ENCODE results near the gene CTRB2.
"Not testable (repeated sequence)": the region's sequence is repeated elsewhere in the genome, so short reads cannot be mapped to it uniquely, and the experiment has no call there.

The CTRB2 gene

GRCh38 chr16:75204905-75205304 lies 2.1 kb downstream of the CTRB2 start:
- DNase-seq = not testable (repeated sequence)

GRCh38 chr16:75204410-75204758 lies 2.6 kb downstream of the CTRB2 start:
- no peak for DNase-seq

GRCh38 chr16:75203667-75204409 lies 3.1 kb downstream of the CTRB2 start:
- DNase-seq = no peak

GRCh38 chr16:75203096-75203495 lies 3.9 kb downstream of the CTRB2 start:
- DNase-seq = no peak

- DNase-seq = no peak
These were observed 4.8 kb downstream of the CTRB2 start for GRCh38 chr16:75202069-75202590.

- no peak for DNase-seq
These were observed 8.8 kb downstream of the CTRB2 start for GRCh38 chr16:75198135-75198600.

- DNase-seq = peak; percentile 33
These were observed 9.3 kb downstream of the CTRB2 start for GRCh38 chr16:75197522-75198134.

GRCh38 chr16:75196836-75197235 lies 10.1 kb downstream of the CTRB2 start:
- DNase-seq = no peak

- DNase-seq = no peak
These were observed 10.9 kb downstream of the CTRB2 start for GRCh38 chr16:75195811-75196790.

GRCh38 chr16:75193730-75194444 lies 13.1 kb downstream of the CTRB2 start:
- DNase-seq = no peak

GRCh38 chr16:75193265-75193650 lies 13.7 kb downstream of the CTRB2 start:
- DNase-seq = no peak

GRCh38 chr16:75192606-75193264 lies 14.2 kb downstream of the CTRB2 start:
- no peak for DNase-seq

- no peak for DNase-seq
These were observed 17.2 kb downstream of the CTRB2 start for GRCh38 chr16:75189638-75190245.

- DNase-seq = no peak
These were observed 18.0 kb downstream of the CTRB2 start for GRCh38 chr16:75188832-75189477.

GRCh38 chr16:75181630-75182029 lies 25.3 kb downstream of the CTRB2 start:
- DNase-seq = no peak

GRCh38 chr16:75179208-75179607 lies 27.8 kb downstream of the CTRB2 start:
- DNase-seq = no peak

GRCh38 chr16:75176926-75177325 lies 30.0 kb downstream of the CTRB2 start:
- DNase-seq = no peak

- DNase-seq = no peak
These were observed 31.9 kb downstream of the CTRB2 start for GRCh38 chr16:75175074-75175473.

- DNase-seq = no peak
These were observed 34.4 kb downstream of the CTRB2 start for GRCh38 chr16:75172578-75172977.

- no peak for DNase-seq
These were observed 37.0 kb downstream of the CTRB2 start for GRCh38 chr16:75169899-75170405.
